K562 (cell line): Measurements from ENCODE around the gene SYT7. TPM values are rescaled to one million over a fixed set of nuclear protein-coding genes. Genes with fewer than 3 reads are reported as not detected.

ENCODE experiments used
- ATAC-seq: fragments of 200-7000 bp; cut with Tn5 transposase; 3 replicates; pipeline ENCODE4 v1.9.1; 2020; ENCODE audit warnings: moderate library complexity
- BruUV-seq: library from RNA; stranded (reverse); fragments of 400-500 nt; replicated peaks from 2 replicates; lab custom pipeline; 2021; lab: Mats Ljungman, UMichigan
- CTCF ChIA-PET: fragments of 300-600 bp; formaldehyde crosslinking; extraction: SDS; loops from one replicate; lab custom pipeline; 2021; ENCODE audit warnings: low intra/inter-chr PET ratio; lab: Yijun Ruan, JAX
- POLR2A ChIA-PET: fragments of 300-600, 350-650 bp; sonication (Branson Sonifier 250); formaldehyde crosslinking; extraction: SDS; loops from one replicate; lab custom pipeline; 2021; ENCODE audit warnings: antibody characterized with exemption, inconsistent platforms; lab: Yijun Ruan, JAX
- DNase-seq, 4 experiments: peaks; one replicate each; pipeline versions ENCODE4 v3.0.0 to v3.0.0-alpha.2; 2011 to 2018; ENCODE audit warnings: low spot score in 3 of 4, mixed read lengths in 3 of 4; ENCODE audit errors: extremely low read depth in 1 of 4
- FAIRE-seq: peaks from 2 replicates; lab custom pipeline; 2011; peaks lifted over from hg19 to GRCh38; lab: Jason Lieb, UNC
- H2AFZ ChIP-seq: 2 replicates; pipeline ENCODE4 v1.6.0; 2011; ENCODE audit warnings: low read depth, low read length, control low read depth, inconsistent platforms
- H3K27ac ChIP-seq: fragments of 200-600 bp; 3 replicates; pipeline ENCODE4 v1.8.0; 2011; ENCODE audit warnings: low read depth, mild to moderate bottlenecking, control low read depth, inconsistent platforms, low read length, moderate library complexity, mixed read lengths; ENCODE audit errors: extremely low read depth
- H3K27me3 ChIP-seq, 2 experiments: fragments of 300-600 bp in 1 of 2; 2 replicates in 1 of 2; 3 replicates in 1 of 2; pipeline versions ENCODE4 v1.6.0 to v1.8.0; 2011; ENCODE audit warnings: inconsistent platforms in 2 of 2, low read length in 2 of 2, mild to moderate bottlenecking in 1 of 2, mixed read lengths in 1 of 2, moderate library complexity in 1 of 2; ENCODE audit not compliant: control insufficient read depth in 2 of 2, insufficient read depth in 2 of 2
- H3K36me3 ChIP-seq: fragments of 300-600 bp; 3 replicates; pipeline ENCODE4 v1.8.0; 2011; ENCODE audit warnings: mild to moderate bottlenecking, low read length, inconsistent platforms; ENCODE audit not compliant: control insufficient read depth, insufficient read depth
- H3K4me1 ChIP-seq, 2 experiments: fragments of 200-600 bp in 1 of 2; replicated peaks in 1 of 2; 2 replicates in 1 of 2; 3 replicates in 1 of 2; pipeline versions ENCODE4 v1.5.1 to v1.8.0; 2011; ENCODE audit warnings: inconsistent platforms in 2 of 2, low read length in 2 of 2, mild to moderate bottlenecking in 1 of 2, mixed read lengths in 1 of 2, moderate library complexity in 1 of 2; ENCODE audit not compliant: control insufficient read depth in 2 of 2, insufficient read depth in 2 of 2
- H3K4me2 ChIP-seq: 2 replicates; pipeline ENCODE4 v1.6.1; 2011; ENCODE audit warnings: low read length, control low read depth, inconsistent platforms, mixed read lengths; ENCODE audit not compliant: insufficient read depth
- H3K4me3 ChIP-seq: fragments of 200-600 bp; sonication (generic), shearing (Covaris generic); 2 replicates; pipeline ENCODE4 v1.5.1; 2016; ENCODE audit warnings: control low read depth, inconsistent platforms
- H3K79me2 ChIP-seq: fragments of 200-600 bp; 3 replicates; pipeline ENCODE4 v1.8.0; 2011; ENCODE audit warnings: low read length, inconsistent platforms; ENCODE audit not compliant: control insufficient read depth, insufficient read depth
- H3K9ac ChIP-seq, 2 experiments: 2 replicates each; pipeline versions ENCODE4 v1.6.0 to v1.6.1; 2011; ENCODE audit warnings: low read depth in 2 of 2, low read length in 2 of 2, control low read depth in 1 of 2, inconsistent platforms in 1 of 2, mild to moderate bottlenecking in 1 of 2, mixed read lengths in 1 of 2; ENCODE audit not compliant: insufficient read depth in 1 of 2
- H3K9me1 ChIP-seq: one replicate; pipeline ENCODE4 v1.6.0; 2011; ENCODE audit warnings: inconsistent platforms, mild to moderate bottlenecking, low read length, moderate library complexity; ENCODE audit not compliant: control insufficient read depth, insufficient read depth
- H3K9me3 ChIP-seq: replicated peaks from 2 replicates; pipeline ENCODE4 v1.5.1; 2011; ENCODE audit warnings: low read depth, low read length, inconsistent platforms; ENCODE audit not compliant: control insufficient read depth, insufficient read depth
- H4K20me1 ChIP-seq: replicated peaks from 2 replicates; pipeline ENCODE4 v1.6.1; 2011; ENCODE audit warnings: low read length, inconsistent platforms, mixed read lengths; ENCODE audit not compliant: control insufficient read depth, insufficient read depth
- MYC ChIP-seq, 2 experiments: fragments of 250-450 bp in 1 of 2; sonication (Bioruptor Pico) in 1 of 2; IDR thresholded peaks; 2 replicates each; pipeline versions ENCODE4 v1.5.1 to v1.6.1; 2012 to 2021; ENCODE audit warnings: low read depth in 2 of 2, borderline replicate concordance in 1 of 2, improper control_type of control experiment in 1 of 2, low read length in 1 of 2, mild to moderate bottlenecking in 1 of 2, moderate library complexity in 1 of 2
- ZFP30 ChIP-seq: fragments of 250-450 bp; sonication (Bioruptor Pico); IDR thresholded peaks from 2 replicates; pipeline ENCODE4 v1.8.0; 2022; ENCODE audit warnings: moderate library complexity, mild to moderate bottlenecking, inconsistent platforms, borderline replicate concordance
- ZNF239 ChIP-seq: fragments of 250-450 bp; sonication (Bioruptor Pico); IDR thresholded peaks from 2 replicates; pipeline ENCODE4 v1.4.0; 2020; ENCODE audit warnings: mild to moderate bottlenecking
- WGBS: fragments of 100-300 bp; shearing (Covaris generic); methylation state at CpG from one replicate; pipeline ENCODE4 v1.1.6; 2016; ENCODE audit warnings: low coverage, mixed read lengths; ENCODE audit not compliant: insufficient coverage; ENCODE audit errors: missing lambda C conversion rate; 5-methylcytosine and 5-hydroxymethylcytosine counted together
- in situ Hi-C: fragments of 300-500 bp; cut with MboI; formaldehyde crosslinking; loops from 4 replicates; pipeline ENCODE4 v1.15.0; 2018; ENCODE audit warnings: inconsistent platforms, mixed read lengths
- intact Hi-C: fragments of 100-400 bp; cut with micrococcal nuclease; formaldehyde crosslinking; loops from 2 replicates; pipeline ENCODE4 v1.14.2; 2022
- polyA plus RNA-seq, 8 experiments: library from polyadenylated mRNA; depleted of rRNA in 4 of 8; stranded (reverse) in 5 of 8; unstranded in 3 of 8; fragments of >200 nt; fragmentation: Nextera tagmentation in 2 of 8; fragmentation: Illumina TruSeq in 1 of 8; extraction: Ambion mirVana in 2 of 8; extraction: Trizol in 1 of 8; gene quantifications; 2 replicates each; pipeline versions ENCODE4 v1.2.1 to v1.2.3, GENCODE V29; 2011 to 2014; ENCODE audit warnings: inconsistent platforms in 1 of 8, missing spikeins in 1 of 8
- total RNA-seq, 7 experiments: library from RNA; depleted of rRNA in 6 of 7; stranded (reverse); fragments of >200 nt in 6 of 7; fragmentation: Illumina TruSeq in 2 of 7; extraction: Trizol in 2 of 7; gene quantifications; 2 replicates each; pipeline versions ENCODE4 v1.2.1 to v1.2.3, GENCODE V29; 2011 to 2021; ENCODE audit warnings: low replicate concordance in 1 of 7
- TF ChIP-seq, protein P1 (sequence below): sonication (generic); formaldehyde crosslinking; IDR thresholded peaks from 2 replicates; pipeline ENCODE4 v1.5.0; 2020; ENCODE audit warnings: missing genetic modification reagents

Gene SYT7
- total and polyA plus RNA-seq, 9 of the 15 experiments (the other 6 are each of a cell fraction or from before 2014, with no cell fraction given) = 0.01 to 0.51 (median 0.16) TPM; not detected in 1

DNA sequence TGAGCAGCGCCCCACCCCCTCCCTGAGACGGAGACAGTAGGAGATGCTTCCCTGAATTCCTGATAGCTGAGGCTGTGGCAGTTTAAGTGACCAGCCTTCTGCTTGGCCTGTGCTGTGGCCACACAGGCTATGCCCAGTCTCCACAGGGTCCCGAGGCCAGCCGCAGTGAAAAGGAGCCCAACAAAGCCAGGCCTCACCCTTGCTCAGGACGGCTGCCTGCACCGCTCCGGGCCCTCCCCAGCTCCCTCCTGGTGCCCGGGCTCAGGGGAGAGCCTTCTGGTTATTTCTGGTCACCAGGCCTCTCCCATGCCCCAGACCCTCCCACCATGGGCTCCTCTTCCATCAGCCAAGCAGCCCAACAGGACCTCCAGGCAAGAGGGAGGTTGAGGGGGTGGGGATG lies 43.5 kb downstream of the SYT7 start:
- FAIRE-seq (no peak), DNase-seq (no peak), ATAC-seq (no peak)
- Histone ChIP-seq H3K9ac (no peak overlapping the region), H3K4me2 (no peak overlapping the region), H3K27me3 (peaks cover 4 to 38% of the 10 kb centered on the region in 2 experiments; a peak in 3 of 5 replicates), H3K9me1 (peaks cover 2% of the 10 kb centered on the region), H3K36me3 (no peaks in the 10 kb centered on the region), H3K79me2 (no peaks in the 10 kb centered on the region), H2AFZ (no peak overlapping the region), H3K4me1 (peaks cover 18 to 41% of the 10 kb centered on the region in 2 experiments), H3K4me3 (no peak overlapping the region), H3K27ac (no peak overlapping the region), H3K9me3 (no peaks in the 10 kb centered on the region), H4K20me1 (no peaks in the 10 kb centered on the region; the same call in none of the 2 replicates)
- BruUV-seq = no TSS peak
- ChIA-PET CTCF (no interaction called here), POLR2A (no interaction called here)
- in situ Hi-C loops (no loop called here), intact Hi-C loops (no loop called here)
- TF ChIP-seq, protein P1, sequence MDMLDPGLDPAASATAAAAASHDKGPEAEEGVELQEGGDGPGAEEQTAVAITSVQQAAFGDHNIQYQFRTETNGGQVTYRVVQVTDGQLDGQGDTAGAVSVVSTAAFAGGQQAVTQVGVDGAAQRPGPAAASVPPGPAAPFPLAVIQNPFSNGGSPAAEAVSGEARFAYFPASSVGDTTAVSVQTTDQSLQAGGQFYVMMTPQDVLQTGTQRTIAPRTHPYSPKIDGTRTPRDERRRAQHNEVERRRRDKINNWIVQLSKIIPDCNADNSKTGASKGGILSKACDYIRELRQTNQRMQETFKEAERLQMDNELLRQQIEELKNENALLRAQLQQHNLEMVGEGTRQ = no peak
- TF ChIP-seq ZFP30 (CRISPR knock-in tag) (no peak), MYC (IDR thresholded peaks at IDR 0.05; ENCODE audit: low read depth, low read length) (no peak), MYC (CRISPR knock-in tag; IDR thresholded peaks at IDR 0.05; ENCODE audit: borderline replicate concordance, low read depth) (no peak), ZNF239 (CRISPR knock-in tag) (no peak)
- WGBS = 17% methylated on average over 8 of the region's 8 CpGs
